ENCODE results near the gene ZNF358. TPM values are rescaled to one million over a fixed set of nuclear protein-coding genes. Genes with fewer than 3 reads are reported as not detected.

Gene ZNF358
- total RNA-seq, 4 donors from 2014 or later = 19.1 to 69.1 (median 33.8) TPM

DNA sequence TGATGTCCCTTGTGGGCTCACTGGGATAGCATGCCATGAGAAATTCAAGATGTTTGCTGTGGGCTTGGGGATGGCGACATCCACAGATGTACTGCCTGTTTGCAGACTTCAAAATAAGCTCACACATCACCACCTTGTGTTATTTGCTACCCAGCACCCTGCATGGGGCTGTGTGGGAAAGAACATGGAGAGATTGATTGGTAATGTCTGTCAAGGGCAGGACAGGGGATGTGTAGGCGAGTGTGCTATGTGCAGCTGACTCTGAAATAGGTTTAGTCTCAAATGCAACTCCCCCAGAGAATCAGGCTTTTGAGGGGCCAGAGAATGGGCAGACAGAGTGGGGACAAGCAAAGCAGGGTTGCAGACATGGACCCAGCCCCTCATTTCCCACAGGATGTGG is 44.4 kb downstream of the ZNF358 start:
- Histone ChIP-seq H3K27me3 (no peaks in the 10 kb centered on the region), H3K4me1 (no peaks in the 10 kb centered on the region), H3K36me3 (no peaks in the 10 kb centered on the region), H3K27ac (no peak overlapping the region), H3K9me3 (no peaks in the 10 kb centered on the region), H3K4me3 (no peak overlapping the region)
- no peak for DNase-seq
- TF ChIP-seq, protein P1, sequence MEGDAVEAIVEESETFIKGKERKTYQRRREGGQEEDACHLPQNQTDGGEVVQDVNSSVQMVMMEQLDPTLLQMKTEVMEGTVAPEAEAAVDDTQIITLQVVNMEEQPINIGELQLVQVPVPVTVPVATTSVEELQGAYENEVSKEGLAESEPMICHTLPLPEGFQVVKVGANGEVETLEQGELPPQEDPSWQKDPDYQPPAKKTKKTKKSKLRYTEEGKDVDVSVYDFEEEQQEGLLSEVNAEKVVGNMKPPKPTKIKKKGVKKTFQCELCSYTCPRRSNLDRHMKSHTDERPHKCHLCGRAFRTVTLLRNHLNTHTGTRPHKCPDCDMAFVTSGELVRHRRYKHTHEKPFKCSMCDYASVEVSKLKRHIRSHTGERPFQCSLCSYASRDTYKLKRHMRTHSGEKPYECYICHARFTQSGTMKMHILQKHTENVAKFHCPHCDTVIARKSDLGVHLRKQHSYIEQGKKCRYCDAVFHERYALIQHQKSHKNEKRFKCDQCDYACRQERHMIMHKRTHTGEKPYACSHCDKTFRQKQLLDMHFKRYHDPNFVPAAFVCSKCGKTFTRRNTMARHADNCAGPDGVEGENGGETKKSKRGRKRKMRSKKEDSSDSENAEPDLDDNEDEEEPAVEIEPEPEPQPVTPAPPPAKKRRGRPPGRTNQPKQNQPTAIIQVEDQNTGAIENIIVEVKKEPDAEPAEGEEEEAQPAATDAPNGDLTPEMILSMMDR (IDR thresholded peaks at IDR 0.05) = no peak
- no peak for TF ChIP-seq POLR2A (IDR thresholded peaks at IDR 0.05)
- intact Hi-C loops (cut with DNase I; ENCODE audit: low total_unique reads) = no loop called here

DNA sequence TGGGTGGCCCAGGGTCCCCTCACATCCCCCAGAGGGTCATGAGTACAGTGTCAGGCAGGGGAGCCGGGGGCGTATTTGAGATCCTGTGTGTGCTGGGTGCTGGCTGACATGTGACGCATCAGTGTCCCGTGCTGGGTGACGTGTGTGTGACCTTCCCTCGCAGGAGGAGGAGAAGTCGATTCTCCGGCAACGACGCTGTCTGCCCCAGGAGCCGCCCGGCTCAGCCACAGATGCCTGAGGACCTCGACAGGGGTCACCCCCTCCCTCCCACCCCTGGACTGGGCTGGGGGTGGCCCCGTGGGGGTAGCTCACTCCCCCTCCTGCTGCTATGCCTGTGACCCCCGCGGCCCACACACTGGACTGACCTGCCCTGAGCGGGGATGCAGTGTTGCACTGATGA is 45.4 kb downstream of the ZNF358 start:
- Histone ChIP-seq H3K27ac (no peak overlapping the region), H3K27me3 (no peaks in the 10 kb centered on the region), H3K4me3 (no peak overlapping the region), H3K4me1 (no peaks in the 10 kb centered on the region), H3K36me3 (no peaks in the 10 kb centered on the region), H3K9me3 (no peaks in the 10 kb centered on the region)
- intact Hi-C loops (cut with DNase I; ENCODE audit: low total_unique reads) = no loop called here
- no peak for DNase-seq
- TF ChIP-seq, protein P1 (IDR thresholded peaks at IDR 0.05) = no peak
- TF ChIP-seq POLR2A (IDR thresholded peaks at IDR 0.05) = no peak

DNA sequence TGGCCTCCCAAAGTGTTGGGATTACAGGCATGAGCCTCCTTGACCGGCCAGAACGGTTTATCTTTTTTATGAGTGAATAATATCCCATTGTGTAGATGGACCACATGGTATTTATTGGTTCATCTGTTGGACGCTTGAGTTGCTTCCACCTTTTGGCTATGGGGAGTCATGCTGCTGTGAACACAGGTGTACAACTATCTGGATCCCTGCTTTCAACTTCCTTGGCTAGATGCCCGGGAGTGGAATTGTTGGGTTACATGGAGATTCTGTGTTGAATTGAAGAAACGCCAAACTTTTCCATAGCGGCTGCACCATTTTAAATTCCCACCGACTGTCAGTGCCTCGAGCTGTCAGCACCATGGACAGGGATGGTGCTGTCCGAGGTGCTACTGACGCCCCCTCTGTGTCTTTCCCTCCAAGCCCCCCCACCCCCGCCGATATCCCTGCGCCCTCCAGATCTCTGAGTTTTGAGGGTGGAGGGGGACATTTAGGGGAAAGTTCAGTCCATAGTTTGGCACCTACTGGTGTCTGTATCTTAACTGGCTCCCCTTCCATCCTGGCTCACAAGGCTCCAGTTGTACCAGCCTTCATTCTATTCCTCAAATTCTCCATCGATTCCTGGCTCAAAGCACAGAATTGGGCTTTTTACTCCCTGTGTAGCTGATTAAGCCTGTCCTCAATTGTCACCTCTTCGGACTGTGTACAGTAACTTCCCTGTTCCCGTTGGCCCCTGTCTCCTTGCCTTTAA is 46.9 kb downstream of the ZNF358 start:
- H3K4me1 ChIP-seq = no peaks in the 10 kb centered on the region
- no peaks in the 10 kb centered on the region for H3K27me3 ChIP-seq
- H3K36me3 ChIP-seq = no peaks in the 10 kb centered on the region
- no peaks in the 10 kb centered on the region for H3K9me3 ChIP-seq
- TF ChIP-seq, protein P1 (IDR thresholded peaks at IDR 0.05) = no peak
- TF ChIP-seq POLR2A (IDR thresholded peaks at IDR 0.05) = no peak
- H3K4me3 ChIP-seq = no peak overlapping the region
- no peak for DNase-seq
- intact Hi-C loops (cut with DNase I; ENCODE audit: low total_unique reads) = no loop called here
- no peak overlapping the region for H3K27ac ChIP-seq

DNA sequence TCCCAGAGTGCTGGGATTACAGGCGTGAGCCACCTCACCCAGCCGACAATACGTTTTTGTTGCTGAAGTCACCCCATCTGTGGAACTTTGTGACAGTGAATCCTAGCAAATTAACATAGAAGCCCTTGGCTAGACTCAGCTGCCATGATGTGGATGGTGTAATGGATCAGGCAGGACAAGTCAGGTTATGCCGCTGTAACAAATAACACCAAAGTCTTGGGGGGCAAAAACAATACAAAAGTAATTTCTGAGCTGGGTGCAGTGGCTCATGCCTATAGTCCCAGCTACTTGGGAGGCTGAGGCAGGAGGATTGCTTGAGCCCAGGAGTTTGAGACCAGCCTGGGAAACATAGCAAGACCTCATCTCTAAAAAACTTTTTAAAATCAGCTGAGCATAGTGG is 49.0 kb downstream of the ZNF358 start:
- no peak overlapping the region for H3K4me3 ChIP-seq
- intact Hi-C loops (cut with DNase I; ENCODE audit: low total_unique reads) = no loop called here
- H3K9me3 ChIP-seq = no peaks in the 10 kb centered on the region
- no peak for TF ChIP-seq POLR2A (IDR thresholded peaks at IDR 0.05)
- TF ChIP-seq, protein P1 (IDR thresholded peaks at IDR 0.05) = no peak
- no peak for DNase-seq
- no peak overlapping the region for H3K27ac ChIP-seq
- H3K27me3 ChIP-seq = no peaks in the 10 kb centered on the region
- no peaks in the 10 kb centered on the region for H3K4me1 ChIP-seq
- H3K36me3 ChIP-seq = no peaks in the 10 kb centered on the region

DNA sequence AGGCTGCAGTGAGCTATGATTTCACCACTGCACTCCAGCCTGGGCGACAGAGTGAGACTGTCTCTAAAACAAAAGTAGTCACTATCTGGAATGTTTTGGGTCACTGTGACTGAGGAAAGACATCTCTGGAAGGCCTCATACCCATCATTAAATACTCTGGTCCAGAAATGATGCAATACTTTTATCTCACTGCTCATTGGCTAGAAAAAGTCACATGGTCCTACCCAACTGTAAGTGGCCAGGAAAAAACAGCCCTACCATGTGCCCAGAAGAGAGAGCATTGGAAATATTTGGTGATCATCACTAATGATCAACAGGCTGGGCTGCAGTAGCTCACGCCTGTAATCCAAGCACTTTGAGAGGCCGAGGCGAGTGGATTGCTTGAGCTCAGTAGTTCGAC is 49.4 kb downstream of the ZNF358 start:
- Histone ChIP-seq H3K4me3 (no peak overlapping the region), H3K4me1 (no peaks in the 10 kb centered on the region), H3K27me3 (no peaks in the 10 kb centered on the region), H3K9me3 (no peaks in the 10 kb centered on the region), H3K36me3 (no peaks in the 10 kb centered on the region), H3K27ac (no peak overlapping the region)
- no peak for DNase-seq
- TF ChIP-seq POLR2A (IDR thresholded peaks at IDR 0.05) = no peak
- TF ChIP-seq, protein P1 (IDR thresholded peaks at IDR 0.05) = no peak
- intact Hi-C loops (cut with DNase I; ENCODE audit: low total_unique reads) = no loop called here

Small RNA genes within 50 kb of the gene (small RNA-seq; reads per million reads assigned to genes)
- not detected for gene AC008878.2

Other genes starting within 250 kb of the ZNF358 start
- gene INSR, start 221.7 kb upstream of the ZNF358 start, total RNA-seq = 10 to 100 TPM; 46.0 to 97.6 (median 68.3) TPM
- 10 to 100 TPM in 2 of 4 donors, 1 to 10 TPM in 2; 2.6 to 36.4 (median 18.5) TPM for gene ARHGEF18, start 167.2 kb upstream of the ZNF358 start, total RNA-seq
- 1 to 10 TPM in 2 of 4 donors, not detected in 2; 2.1 to 3.0 TPM for gene PEX11G, start 27.1 kb upstream of the ZNF358 start, total RNA-seq
- gene MCOLN1, start 6.5 kb downstream of the ZNF358 start, total RNA-seq = 10 to 100 TPM in 1 of 4 donors, 1 to 10 TPM in 3; 5.6 to 24.7 (median 8.0) TPM
- gene PNPLA6, start 19.6 kb downstream of the ZNF358 start, total RNA-seq = 100 to 1,000 TPM in 1 of 4 donors, 10 to 100 TPM in 3; 26.4 to 113 (median 40.4) TPM
- 1 to 10 TPM in 1 of 4 donors, under 1 TPM in 3; 0.26 to 3.5 (median 0.47) TPM for gene CAMSAP3, start 79.8 kb downstream of the ZNF358 start, total RNA-seq
- 10 to 100 TPM in 3 of 4 donors, 1 to 10 TPM in 1; 10.0 to 41.7 (median 32.2) TPM for gene XAB2, start 113.4 kb downstream of the ZNF358 start, total RNA-seq
- gene PET100, start 113.7 kb downstream of the ZNF358 start, total RNA-seq = 10 to 100 TPM in 1 of 4 donors, 1 to 10 TPM in 2, not detected in 1; 5.9 to 59.9 (median 6.5) TPM
- gene PCP2, start 117.6 kb downstream of the ZNF358 start, total RNA-seq = not detected
- 10 to 100 TPM in 1 of 4 donors, 1 to 10 TPM in 2, not detected in 1; 2.4 to 10.3 (median 8.2) TPM for gene STXBP2, start 121.0 kb downstream of the ZNF358 start, total RNA-seq
- gene RETN, start 152.9 kb downstream of the ZNF358 start, total RNA-seq = not detected
- under 1 TPM in 1 of 4 donors, not detected in 3; 0.67 TPM for gene MCEMP1, start 161.0 kb downstream of the ZNF358 start, total RNA-seq
- gene TRAPPC5, start 164.7 kb downstream of the ZNF358 start, total RNA-seq = 100 to 1,000 TPM in 1 of 4 donors, 10 to 100 TPM in 3; 12.4 to 156 (median 41.0) TPM
- under 1 TPM in 1 of 4 donors, not detected in 3; 0.28 TPM for gene FCER2, start 186.0 kb downstream of the ZNF358 start, total RNA-seq
- gene CLEC4G, start 216.0 kb downstream of the ZNF358 start, total RNA-seq = not detected
- gene CD209, start 231.4 kb downstream of the ZNF358 start, total RNA-seq = 10 to 100 TPM in 1 of 4 donors, 1 to 10 TPM in 2, not detected in 1; 2.6 to 14.4 (median 8.8) TPM
- under 1 TPM in 1 of 4 donors, not detected in 3; 0.62 TPM for gene CLEC4M, start 247.1 kb downstream of the ZNF358 start, total RNA-seq

Data from uterus (tissue), 4 donors.